ENCODE results near the gene AFAP1L2. TPM values are rescaled to one million over a fixed set of nuclear protein-coding genes. Genes with fewer than 3 reads are reported as not detected.

The AFAP1L2 gene
- total RNA-seq, 2 donors from 2014 or later: 1.3 to 8.8 TPM

GRCh38 chr10:114265392-114266053 is 138.8 kb downstream of the AFAP1L2 start:
- DNase-seq (ENCODE audit: low spot score) (no peak), ATAC-seq (no peak)
- Mint-ChIP-seq H3K27ac (no peak overlapping the region), H3K27me3 (no peaks in the 10 kb centered on the region), H3K4me3 (no peak overlapping the region), H3K4me1 (ENCODE audit: low read depth in 2 of 2) (no peaks in the 10 kb centered on the region), H3K9me3 (no peaks in the 10 kb centered on the region), H3K36me3 (no peaks in the 10 kb centered on the region)

DNA sequence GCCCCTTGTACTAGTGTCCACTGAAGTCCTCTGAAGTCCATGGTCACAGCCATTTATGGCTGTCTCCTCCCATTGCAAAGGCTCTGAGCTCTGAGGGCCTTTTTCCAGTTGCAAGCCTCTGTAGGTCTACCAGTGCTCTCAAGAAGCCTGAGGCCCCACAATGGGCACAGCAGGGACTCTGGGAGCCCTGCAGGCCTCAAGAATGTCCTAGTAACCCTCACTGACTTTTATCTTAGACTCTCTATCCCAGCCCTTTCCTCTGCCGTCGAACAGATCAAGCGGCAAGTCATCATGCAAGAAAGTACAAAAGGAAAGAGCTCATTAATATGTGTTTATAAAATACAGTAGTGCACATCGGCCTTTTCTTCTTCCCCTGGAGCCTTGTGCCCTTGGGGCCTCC is 141.8 kb downstream of the AFAP1L2 start:
- no peak overlapping the region for H3K4me3 Mint-ChIP-seq
- H3K27ac Mint-ChIP-seq: no peak overlapping the region
- H3K9me3 Mint-ChIP-seq: no peaks in the 10 kb centered on the region
- H3K4me1 Mint-ChIP-seq (ENCODE audit: low read depth in 2 of 2): no peaks in the 10 kb centered on the region
- H3K27me3 Mint-ChIP-seq: no peaks in the 10 kb centered on the region
- DNase-seq (ENCODE audit: low spot score) (no peak), ATAC-seq (no peak)
- H3K36me3 Mint-ChIP-seq: no peaks in the 10 kb centered on the region

DNA sequence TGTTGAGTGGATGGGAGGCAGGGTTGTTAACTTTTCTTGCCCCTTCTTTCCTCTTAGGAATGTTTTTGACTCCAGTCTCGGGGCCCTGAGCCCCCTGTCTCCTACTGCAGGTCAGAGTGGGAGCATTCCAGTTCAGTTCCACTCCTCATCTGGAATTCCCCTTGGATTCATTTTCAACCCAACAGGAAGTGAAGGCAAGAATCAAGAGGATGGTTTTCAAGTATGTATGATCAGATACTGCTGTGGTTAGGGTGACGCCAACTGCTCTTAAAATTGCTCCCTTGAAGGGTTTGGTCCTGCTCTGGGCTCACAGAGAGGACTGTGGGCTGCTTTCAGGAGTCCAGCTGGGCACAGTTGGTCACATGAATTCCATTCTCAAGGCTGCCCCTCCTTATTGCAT is 143.2 kb downstream of the AFAP1L2 start:
- Mint-ChIP-seq H3K36me3 (no peaks in the 10 kb centered on the region), H3K4me1 (ENCODE audit: low read depth in 2 of 2) (no peaks in the 10 kb centered on the region), H3K4me3 (no peak overlapping the region), H3K27me3 (peaks cover 0 to 1% of the 10 kb centered on the region in 2 donors), H3K9me3 (no peaks in the 10 kb centered on the region), H3K27ac (no peak overlapping the region)
- ATAC-seq (no peak), DNase-seq (ENCODE audit: low spot score) (no peak)

DNA sequence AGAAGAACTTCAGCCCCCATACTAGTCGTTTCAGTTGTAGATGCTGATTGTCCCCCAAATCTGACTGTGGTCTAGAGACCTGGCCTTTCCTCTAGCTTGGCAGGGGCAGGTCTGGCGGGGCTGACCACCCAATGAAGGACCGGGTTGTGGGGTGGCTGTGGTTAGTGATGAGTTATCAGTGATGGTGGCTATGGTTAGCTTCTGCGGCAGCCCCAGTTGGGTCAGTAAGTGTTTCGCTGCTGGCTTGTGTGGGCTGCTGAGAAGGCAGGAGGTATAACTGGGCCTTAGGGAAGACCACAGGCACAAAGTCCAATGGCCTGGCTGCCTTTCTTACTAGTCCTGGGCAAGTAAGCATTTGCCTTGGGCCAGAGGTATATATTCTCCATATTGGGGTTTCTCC is 143.9 kb downstream of the AFAP1L2 start:
- Mint-ChIP-seq H3K9me3 (no peaks in the 10 kb centered on the region), H3K36me3 (no peaks in the 10 kb centered on the region), H3K4me1 (ENCODE audit: low read depth in 2 of 2) (no peaks in the 10 kb centered on the region), H3K27ac (no peak overlapping the region), H3K27me3 (peaks cover 0 to 3% of the 10 kb centered on the region in 2 donors), H3K4me3 (no peak overlapping the region)
- DNase-seq (ENCODE audit: low spot score) (no peak), ATAC-seq (peak in 1 of 2 donors; percentile 32)

DNA sequence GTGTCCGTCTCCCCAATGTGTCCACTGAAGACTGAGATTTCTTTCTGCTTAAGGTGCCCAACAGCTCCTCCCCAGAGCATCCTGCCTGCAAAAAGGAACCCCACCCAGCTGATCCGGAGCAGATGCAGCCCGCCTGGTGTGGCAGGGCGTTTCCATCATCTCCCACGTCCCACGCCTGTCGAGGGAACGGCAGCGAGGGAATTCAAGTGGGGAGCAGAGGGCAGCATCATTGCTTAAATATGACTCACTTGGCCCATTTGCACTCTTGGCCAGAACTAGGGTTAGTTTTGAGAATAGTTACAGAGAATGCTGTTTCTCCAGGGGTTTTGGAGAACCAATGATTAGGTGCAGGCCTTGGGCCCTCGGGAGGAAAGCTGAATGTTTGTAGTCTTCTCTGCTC is 144.5 kb downstream of the AFAP1L2 start:
- Mint-ChIP-seq H3K27me3 (peaks cover 1 to 3% of the 10 kb centered on the region in 2 donors), H3K4me3 (no peak overlapping the region)
- ATAC-seq: no peak

DNA sequence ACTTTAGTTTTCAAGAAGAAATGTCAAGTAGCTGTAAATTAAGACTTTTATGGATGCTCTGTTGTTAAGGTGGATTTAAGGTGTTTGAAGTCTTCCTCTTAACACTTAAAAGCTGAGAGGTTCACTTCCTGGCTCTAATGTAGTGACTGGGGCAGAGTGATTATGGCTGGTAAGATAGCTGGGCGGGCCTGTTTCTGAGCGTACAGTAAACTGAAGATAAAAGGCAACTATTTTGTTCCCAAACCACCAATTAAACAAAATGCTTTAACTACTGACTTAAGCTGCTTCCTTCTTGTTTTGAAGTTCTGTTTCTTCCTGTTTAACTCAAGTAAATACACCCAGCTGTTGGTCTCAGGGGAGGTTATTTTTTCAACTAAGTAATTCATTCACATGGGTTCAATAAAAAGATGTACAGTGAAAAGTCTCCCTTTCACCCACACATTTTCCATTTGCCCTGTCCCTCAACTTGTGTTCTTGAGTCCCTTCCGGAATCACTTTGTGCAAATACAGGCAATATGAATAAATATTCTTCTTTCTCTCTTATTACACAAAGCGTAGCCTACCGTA is 145.9 kb downstream of the AFAP1L2 start:
- peaks cover 7 to 10% of the 10 kb centered on the region in 2 donors for H3K27me3 Mint-ChIP-seq
- H3K4me3 Mint-ChIP-seq: no peak overlapping the region
- no peaks in the 10 kb centered on the region for H3K36me3 Mint-ChIP-seq
- DNase-seq (ENCODE audit: low spot score) (no peak), ATAC-seq (no peak)
- H3K4me1 Mint-ChIP-seq (ENCODE audit: low read depth in 2 of 2): peaks cover 0 to 2% of the 10 kb centered on the region in 2 donors
- no peaks in the 10 kb centered on the region for H3K9me3 Mint-ChIP-seq
- no peak overlapping the region for H3K27ac Mint-ChIP-seq

More for the DNA sequence above, 144.5 kb downstream of the AFAP1L2 start:
- Mint-ChIP-seq H3K36me3 (no peaks in the 10 kb centered on the region), H3K9me3 (no peaks in the 10 kb centered on the region), H3K27ac (no peak overlapping the region), H3K4me1 (ENCODE audit: low read depth in 2 of 2) (no peaks in the 10 kb centered on the region)
- no peak for DNase-seq (ENCODE audit: low spot score)

GRCh38 chr10:114257498-114257897 is 146.8 kb downstream of the AFAP1L2 start:
- Mint-ChIP-seq H3K4me3 (no peak overlapping the region), H3K27ac (no peak overlapping the region), H3K9me3 (no peaks in the 10 kb centered on the region), H3K27me3 (peaks cover 9 to 16% of the 10 kb centered on the region in 2 donors), H3K4me1 (ENCODE audit: low read depth in 2 of 2) (peaks cover 0 to 3% of the 10 kb centered on the region in 2 donors), H3K36me3 (no peaks in the 10 kb centered on the region)
- DNase-seq (ENCODE audit: low spot score) (no peak), ATAC-seq (no peak)

GRCh38 chr10:114256822-114257221 is 147.5 kb downstream of the AFAP1L2 start:
- H3K27me3 Mint-ChIP-seq: peaks cover 9 to 16% of the 10 kb centered on the region in 2 donors
- ATAC-seq (no peak), DNase-seq (ENCODE audit: low spot score) (no peak)
- H3K27ac Mint-ChIP-seq: no peak overlapping the region
- peaks cover 0 to 3% of the 10 kb centered on the region in 2 donors for H3K4me1 Mint-ChIP-seq (ENCODE audit: low read depth in 2 of 2)
- no peaks in the 10 kb centered on the region for H3K36me3 Mint-ChIP-seq
- no peaks in the 10 kb centered on the region for H3K9me3 Mint-ChIP-seq
- H3K4me3 Mint-ChIP-seq: no peak overlapping the region

DNA sequence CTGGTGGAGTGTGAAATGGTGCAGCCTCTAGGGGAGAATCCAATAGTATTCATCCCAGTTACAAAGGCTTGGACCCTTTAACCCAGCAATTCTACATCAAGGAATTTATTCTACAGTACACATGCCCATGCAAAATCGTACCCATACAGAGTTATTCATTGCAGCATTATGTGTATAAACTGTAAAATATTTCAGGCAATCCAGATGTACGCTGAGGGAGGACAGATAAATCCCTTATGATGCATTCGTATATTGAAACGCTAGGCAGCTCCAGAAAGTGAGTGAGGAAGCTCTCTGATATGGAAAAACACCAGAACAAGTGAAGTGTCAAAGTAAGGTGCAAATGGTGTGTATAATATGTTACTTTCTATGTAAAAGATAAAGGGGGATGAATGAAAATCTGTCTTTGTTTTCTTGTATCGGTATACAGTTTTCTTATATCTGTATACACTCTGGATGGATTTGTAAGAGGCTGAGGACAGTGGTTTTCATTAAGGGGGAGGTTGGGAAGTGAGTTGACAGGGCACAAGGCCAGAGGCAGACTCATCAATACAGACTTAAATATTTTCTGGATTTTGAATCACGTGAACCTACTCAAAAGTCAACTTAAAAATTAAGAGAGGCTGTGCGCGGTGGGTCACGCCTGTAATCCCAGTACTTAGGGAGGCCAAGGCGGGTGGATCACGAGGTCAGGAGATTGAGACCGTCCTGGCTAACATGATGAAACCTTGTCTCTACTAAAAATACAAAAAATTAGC is 148.1 kb downstream of the AFAP1L2 start:
- peaks cover 9 to 16% of the 10 kb centered on the region in 2 donors for H3K27me3 Mint-ChIP-seq
- no peaks in the 10 kb centered on the region for H3K36me3 Mint-ChIP-seq
- peaks cover 0 to 3% of the 10 kb centered on the region in 2 donors for H3K4me1 Mint-ChIP-seq (ENCODE audit: low read depth in 2 of 2)

DNA sequence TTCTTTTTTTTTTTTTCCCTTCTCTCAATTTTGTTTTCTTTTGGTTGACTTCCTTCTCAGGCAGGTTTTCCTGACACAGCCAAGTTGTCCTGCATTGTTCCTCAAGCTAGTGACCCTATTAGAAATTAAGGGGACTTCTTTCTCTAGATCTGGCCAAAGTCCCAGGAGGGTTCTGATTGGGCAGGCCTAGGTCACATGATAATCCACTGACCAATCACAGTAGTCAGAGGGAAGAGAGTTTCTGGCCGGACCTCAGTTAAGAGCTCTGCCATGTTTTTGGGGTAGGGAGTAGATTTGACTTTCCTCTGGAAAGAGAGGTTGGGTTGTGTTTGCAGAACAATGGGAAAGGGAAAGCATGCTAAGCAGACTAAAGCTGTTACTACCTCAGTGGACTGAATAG is 149.1 kb downstream of the AFAP1L2 start:
- H3K4me3 Mint-ChIP-seq: no peak overlapping the region
- peaks cover 9 to 16% of the 10 kb centered on the region in 2 donors for H3K27me3 Mint-ChIP-seq
- no peak overlapping the region for H3K27ac Mint-ChIP-seq
- DNase-seq (ENCODE audit: low spot score) (no peak), ATAC-seq (no peak)
- H3K36me3 Mint-ChIP-seq: no peaks in the 10 kb centered on the region
- H3K4me1 Mint-ChIP-seq (ENCODE audit: low read depth in 2 of 2): peaks cover 0 to 3% of the 10 kb centered on the region in 2 donors
- no peaks in the 10 kb centered on the region for H3K9me3 Mint-ChIP-seq

More for the DNA sequence above, 148.1 kb downstream of the AFAP1L2 start:
- ATAC-seq: no peak
- H3K4me3 Mint-ChIP-seq: no peak overlapping the region
- DNase-seq (ENCODE audit: low spot score): no peak
- no peak overlapping the region for H3K27ac Mint-ChIP-seq
- no peaks in the 10 kb centered on the region for H3K9me3 Mint-ChIP-seq

- Mint-ChIP-seq H3K9me3 (no peaks in the 10 kb centered on the region), H3K4me3 (no peak overlapping the region), H3K36me3 (no peaks in the 10 kb centered on the region), H3K27me3 (peaks cover 11 to 22% of the 10 kb centered on the region in 2 donors), H3K27ac (peak overlapping the region in 1 of 2 donors; percentile 56), H3K4me1 (ENCODE audit: low read depth in 2 of 2) (peaks cover 0 to 3% of the 10 kb centered on the region in 2 donors)
- ATAC-seq (no peak), DNase-seq (ENCODE audit: low spot score) (no peak)
Measured at GRCh38 chr10:114252883-114253282, 151.4 kb downstream of the AFAP1L2 start.

GRCh38 chr10:114252092-114252491 is 152.2 kb downstream of the AFAP1L2 start:
- no peak overlapping the region for H3K27ac Mint-ChIP-seq
- no peak overlapping the region for H3K4me3 Mint-ChIP-seq
- H3K9me3 Mint-ChIP-seq: no peaks in the 10 kb centered on the region
- peaks cover 11 to 22% of the 10 kb centered on the region in 2 donors for H3K27me3 Mint-ChIP-seq
- peaks cover 0 to 3% of the 10 kb centered on the region in 2 donors for H3K4me1 Mint-ChIP-seq (ENCODE audit: low read depth in 2 of 2)
- H3K36me3 Mint-ChIP-seq: no peaks in the 10 kb centered on the region
- ATAC-seq: no peak
- DNase-seq (ENCODE audit: low spot score): no peak

GRCh38 chr10:114250716-114251115 is 153.6 kb downstream of the AFAP1L2 start:
- Mint-ChIP-seq H3K4me3 (no peak overlapping the region), H3K9me3 (no peaks in the 10 kb centered on the region), H3K36me3 (no peaks in the 10 kb centered on the region), H3K4me1 (ENCODE audit: low read depth in 2 of 2) (peaks cover 0 to 3% of the 10 kb centered on the region in 2 donors), H3K27me3 (peaks cover 9 to 22% of the 10 kb centered on the region in 2 donors), H3K27ac (no peak overlapping the region)
- ATAC-seq (no peak), DNase-seq (ENCODE audit: low spot score) (no peak)

- H3K27ac Mint-ChIP-seq: no peak overlapping the region
- H3K9me3 Mint-ChIP-seq: no peaks in the 10 kb centered on the region
- H3K4me1 Mint-ChIP-seq (ENCODE audit: low read depth in 2 of 2): peaks cover 0 to 3% of the 10 kb centered on the region in 2 donors
- DNase-seq (ENCODE audit: low spot score) (no peak), ATAC-seq (no peak)
- peaks cover 9 to 22% of the 10 kb centered on the region in 2 donors for H3K27me3 Mint-ChIP-seq
- no peak overlapping the region for H3K4me3 Mint-ChIP-seq
- no peaks in the 10 kb centered on the region for H3K36me3 Mint-ChIP-seq
Measured at GRCh38 chr10:114250236-114250635, 154.1 kb downstream of the AFAP1L2 start.
